GM13977 (cell line): Measurements from ENCODE around the gene SCIMP.
"Not testable (repeated sequence)": the region's sequence is repeated elsewhere in the genome, so short reads cannot be mapped to it uniquely, and the experiment has no call there.

Experiments
- DNase-seq: peaks from one replicate; pipeline ENCODE4 v3.0.0; 2012; ENCODE audit warnings: low spot score
- CTCF ChIP-seq: IDR thresholded peaks from 2 replicates; pipeline ENCODE4 v1.5.1; 2012; ENCODE audit warnings: mild to moderate bottlenecking, control low read depth; ENCODE audit not compliant: insufficient read depth; ENCODE audit errors: extremely low read depth, missing control alignments
- in situ Hi-C: fragments of 300-500 bp; cut with MboI; formaldehyde crosslinking; loops from one replicate; pipeline ENCODE4 v1.12.0; 2022; ENCODE audit warnings: low sequenced_read_pairs, low pct_unique_long_range_greater_than_20kb, mixed read lengths, inconsistent platforms; ENCODE audit not compliant: unreplicated experiment

The SCIMP gene

GRCh38 chr17:5191541-5192417 is 42.9 kb downstream of the SCIMP start, which contains the start of gene ZNF594:
Gene ZNF594, minus strand, starts transcription at chr17:5191868. Its CDS starts 7,612 bp downstream, at chr17:5184256.
- peak; percentile 96 for DNase-seq
- peak; percentile 95 for TF ChIP-seq CTCF
- in situ Hi-C loops: no loop called here

GRCh38 chr17:5184288-5184687 is 50.4 kb downstream of the SCIMP start:
- in situ Hi-C loops: no loop called here
- TF ChIP-seq CTCF: no peak
- no peak for DNase-seq

GRCh38 chr17:5183410-5183793 is 51.3 kb downstream of the SCIMP start:
- in situ Hi-C loops: no loop called here
- no peak for DNase-seq
- no peak for TF ChIP-seq CTCF

- DNase-seq: no peak
- in situ Hi-C loops: no loop called here
- no peak for TF ChIP-seq CTCF
Observed at GRCh38 chr17:5182597-5183409, 51.9 kb downstream of the SCIMP start.

GRCh38 chr17:5181509-5182305 is 53.0 kb downstream of the SCIMP start:
- in situ Hi-C loops: no loop called here
- TF ChIP-seq CTCF: no peak
- no peak for DNase-seq

- in situ Hi-C loops: no loop called here
- no peak for DNase-seq
- no peak for TF ChIP-seq CTCF
Observed at GRCh38 chr17:5179003-5179402, 55.7 kb downstream of the SCIMP start.

- DNase-seq, in situ Hi-C loops: not testable (repeated sequence)
Observed at GRCh38 chr17:5175027-5175426, 59.6 kb downstream of the SCIMP start.

- in situ Hi-C loops, DNase-seq: not testable (repeated sequence)
Observed at GRCh38 chr17:5165791-5166564, 68.7 kb downstream of the SCIMP start.
